GM12872 (cell line): ENCODE data around the gene GNGT1.

Experiments used
- TF ChIP-seq, protein P1 (sequence below): IDR thresholded peaks from 3 replicates; pipeline ENCODE4 v1.5.1; 2011; ENCODE audit warnings: low read depth, mild to moderate bottlenecking, low read length, moderate library complexity; ENCODE audit not compliant: insufficient read depth

The GNGT1 gene

DNA sequence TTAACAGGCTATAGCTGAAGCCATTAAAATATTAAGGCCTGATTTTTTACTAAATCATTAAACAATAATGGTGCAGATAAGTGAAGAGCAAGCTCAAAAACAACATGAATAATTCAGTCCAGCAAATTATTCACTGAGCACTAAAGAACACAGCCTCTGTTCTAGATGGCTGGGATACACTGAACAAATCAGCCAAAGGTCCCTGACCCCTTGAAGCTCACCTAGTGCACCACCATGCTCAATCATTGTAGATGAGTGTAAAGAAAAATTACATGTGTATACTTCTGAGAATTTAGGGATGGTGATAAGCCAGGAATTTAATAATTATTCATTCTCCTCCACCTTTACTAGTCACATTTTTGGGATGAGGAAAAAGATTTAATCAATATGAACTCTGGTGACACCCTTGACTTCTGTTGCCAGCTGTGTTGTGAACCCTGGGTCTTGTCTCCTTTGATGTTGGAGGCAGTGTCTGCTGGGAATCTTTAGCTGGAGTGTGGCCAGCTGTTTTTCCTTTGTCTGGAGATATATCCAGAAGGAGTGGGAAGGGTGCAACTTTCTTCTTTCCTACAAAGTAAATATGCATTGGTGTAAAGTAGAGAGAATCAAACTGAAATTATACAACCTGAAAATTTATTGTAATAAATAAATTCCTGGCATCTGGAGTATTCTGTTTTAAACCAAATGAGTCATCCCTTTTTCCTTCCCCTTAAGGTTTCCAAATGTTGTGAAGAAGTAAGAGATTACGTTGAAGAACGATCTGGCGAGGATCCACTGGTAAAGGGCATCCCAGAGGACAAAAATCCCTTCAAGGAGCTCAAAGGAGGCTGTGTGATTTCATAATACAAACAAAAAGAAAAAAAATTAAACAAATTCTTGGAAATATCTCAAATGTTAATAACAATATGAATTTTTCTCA, 4.0 kb downstream of the GNGT1 start:
- TF ChIP-seq, protein P1, sequence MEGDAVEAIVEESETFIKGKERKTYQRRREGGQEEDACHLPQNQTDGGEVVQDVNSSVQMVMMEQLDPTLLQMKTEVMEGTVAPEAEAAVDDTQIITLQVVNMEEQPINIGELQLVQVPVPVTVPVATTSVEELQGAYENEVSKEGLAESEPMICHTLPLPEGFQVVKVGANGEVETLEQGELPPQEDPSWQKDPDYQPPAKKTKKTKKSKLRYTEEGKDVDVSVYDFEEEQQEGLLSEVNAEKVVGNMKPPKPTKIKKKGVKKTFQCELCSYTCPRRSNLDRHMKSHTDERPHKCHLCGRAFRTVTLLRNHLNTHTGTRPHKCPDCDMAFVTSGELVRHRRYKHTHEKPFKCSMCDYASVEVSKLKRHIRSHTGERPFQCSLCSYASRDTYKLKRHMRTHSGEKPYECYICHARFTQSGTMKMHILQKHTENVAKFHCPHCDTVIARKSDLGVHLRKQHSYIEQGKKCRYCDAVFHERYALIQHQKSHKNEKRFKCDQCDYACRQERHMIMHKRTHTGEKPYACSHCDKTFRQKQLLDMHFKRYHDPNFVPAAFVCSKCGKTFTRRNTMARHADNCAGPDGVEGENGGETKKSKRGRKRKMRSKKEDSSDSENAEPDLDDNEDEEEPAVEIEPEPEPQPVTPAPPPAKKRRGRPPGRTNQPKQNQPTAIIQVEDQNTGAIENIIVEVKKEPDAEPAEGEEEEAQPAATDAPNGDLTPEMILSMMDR = no peak

DNA sequence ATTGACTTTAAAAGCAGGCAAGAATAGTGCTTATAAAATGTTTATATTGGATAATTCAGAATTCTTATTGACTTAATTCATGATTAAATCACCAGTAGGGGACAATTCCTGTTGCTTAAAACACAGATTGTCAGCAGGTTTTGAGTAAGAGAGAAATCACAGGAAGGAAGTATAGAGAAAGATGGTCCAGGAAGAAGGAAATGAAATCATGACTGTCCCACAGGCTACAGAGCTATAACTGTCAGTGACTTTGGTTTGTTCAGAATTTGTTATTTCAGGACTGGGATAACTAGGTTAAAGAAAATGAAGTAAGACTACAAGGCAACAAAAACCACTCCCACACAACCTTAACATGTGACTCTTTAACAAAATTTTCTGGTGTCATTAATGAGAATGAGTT, 6.8 kb downstream of the GNGT1 start:
- TF ChIP-seq, protein P1 = no peak

DNA sequence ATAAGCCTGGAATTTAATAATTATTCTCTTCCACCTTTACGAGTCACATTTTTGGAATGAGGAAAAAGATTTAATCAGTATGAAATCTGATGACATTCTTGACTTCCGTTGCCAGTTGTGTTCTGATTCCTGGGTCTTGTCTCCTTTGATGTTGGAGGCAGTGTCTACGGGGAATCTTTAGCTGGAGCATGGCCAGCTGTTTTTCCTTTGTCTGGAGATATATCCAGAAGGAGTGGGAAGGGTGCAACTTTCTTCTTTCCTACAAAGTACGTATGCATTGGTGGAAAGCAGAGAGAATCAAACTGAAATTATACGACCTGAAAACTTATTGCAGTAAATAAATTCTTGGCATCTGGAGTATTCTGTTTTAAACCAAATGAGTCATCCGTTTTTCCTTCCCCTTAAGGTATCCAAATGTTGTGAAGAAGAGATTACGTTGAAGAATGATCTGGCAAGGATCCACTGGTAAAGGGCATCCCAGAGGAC, 8.3 kb downstream of the GNGT1 start:
- TF ChIP-seq, protein P1 = no peak

DNA sequence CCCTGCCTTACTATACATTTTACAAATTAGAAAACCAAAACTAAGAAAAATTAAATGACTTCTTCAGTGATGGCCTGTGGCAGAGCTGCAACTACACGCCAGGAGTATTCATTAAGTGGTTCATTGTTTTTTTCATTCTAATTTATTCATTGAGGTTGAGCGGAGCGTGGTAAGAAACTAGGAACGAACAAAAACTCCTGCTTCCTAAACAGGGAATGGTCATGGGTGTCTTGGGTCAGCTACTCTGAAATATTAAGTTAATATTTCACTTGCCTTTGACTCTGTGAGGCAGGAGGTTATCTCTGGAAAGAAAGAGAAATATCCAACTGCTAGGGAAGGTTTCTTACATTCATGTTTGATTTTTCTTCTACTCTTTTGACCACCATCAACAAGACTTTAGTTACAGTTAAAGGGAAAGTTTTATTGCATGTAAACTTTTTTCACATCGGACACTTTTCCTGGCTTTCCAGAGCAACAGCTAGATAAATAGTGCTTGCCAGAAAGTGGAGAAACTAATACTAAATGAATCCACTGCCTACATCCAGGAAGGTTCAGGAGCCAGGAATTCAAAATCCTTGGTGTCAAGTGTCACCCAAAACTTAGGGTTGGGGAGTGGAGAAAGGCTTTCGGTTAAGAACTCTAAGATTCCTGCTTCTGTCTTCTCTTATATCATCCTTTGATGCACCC, 14.3 kb downstream of the GNGT1 start:
- TF ChIP-seq, protein P1 = no peak

DNA sequence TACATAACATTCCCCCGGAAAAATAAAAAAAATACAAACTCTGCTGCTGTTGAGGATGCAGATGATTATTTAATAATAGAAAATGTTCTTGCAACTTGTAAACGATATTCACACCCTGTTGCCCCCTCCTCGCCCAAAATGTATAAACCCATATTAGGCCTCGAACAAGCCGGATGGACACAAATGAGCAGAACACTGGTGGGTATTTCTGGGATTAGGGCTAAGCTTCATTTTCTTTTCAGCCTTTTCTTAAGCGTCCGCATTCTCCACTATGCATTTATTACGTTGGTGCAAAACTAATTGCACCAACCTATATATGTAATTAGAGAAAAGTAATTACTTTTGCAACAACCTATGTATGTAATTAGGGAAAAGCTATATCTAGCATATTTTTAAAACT, 14.8 kb downstream of the GNGT1 start:
- TF ChIP-seq, protein P1 = no peak

DNA sequence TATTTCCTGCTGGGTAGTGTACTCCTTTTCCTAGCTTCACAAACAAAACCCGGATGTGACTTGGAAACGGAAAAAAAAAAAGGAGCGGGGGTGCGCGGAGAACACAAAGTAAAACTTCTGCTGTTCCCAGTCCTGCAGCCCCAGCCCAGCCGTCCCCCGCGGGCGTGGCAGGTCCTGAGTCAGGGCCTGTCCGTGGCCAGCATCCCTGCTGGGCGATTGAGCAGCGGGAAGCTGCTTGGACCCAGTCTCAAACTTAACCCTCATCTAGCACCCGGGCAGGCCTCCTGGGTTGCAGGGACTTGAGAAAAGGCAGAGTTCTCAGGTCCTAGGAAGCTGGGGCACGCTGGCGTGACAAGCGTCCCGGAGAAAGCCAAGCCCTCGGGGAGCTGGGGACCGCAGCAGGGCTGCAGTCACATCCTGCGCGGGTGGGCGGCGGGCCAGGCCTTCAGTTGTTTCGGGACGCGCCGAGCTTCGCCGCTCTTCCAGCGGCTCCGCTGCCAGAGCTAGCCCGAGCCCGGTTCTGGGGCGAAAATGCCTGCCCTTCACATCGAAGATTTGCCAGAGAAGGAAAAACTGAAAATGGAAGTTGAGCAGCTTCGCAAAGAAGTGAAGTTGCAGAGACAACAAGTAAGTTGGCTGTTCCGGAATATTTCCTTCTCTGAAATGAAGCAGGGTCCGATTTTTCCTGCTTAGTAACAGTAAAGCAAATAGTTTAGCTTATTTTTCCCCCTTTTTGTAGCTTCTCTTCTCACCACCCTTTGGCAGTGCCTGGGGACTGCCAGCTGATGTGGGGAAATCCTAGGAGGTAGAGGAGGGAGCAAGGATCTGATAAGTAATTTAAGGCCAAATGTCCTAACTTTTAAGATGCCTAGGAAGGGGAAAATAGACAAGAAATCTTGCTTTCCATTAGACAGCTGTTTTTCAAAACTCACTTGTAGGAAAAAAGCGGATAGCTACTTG, 15.5 kb downstream of the GNGT1 start, which contains the start of gene GNG11:
TSS of gene GNG11 (plus strand) at position 129 of the 960 bp plus-strand sequence. CDS start at position 532, 403 bp downstream.
- TF ChIP-seq, protein P1 = no peak
